Fibroblast of peridontal ligament (primary cell): Measurements from ENCODE around the gene SIGLEC5.
"Not testable (repeated sequence)": the region's sequence is repeated elsewhere in the genome, so short reads cannot be mapped to it uniquely, and the experiment has no call there.

Experiments
- DNase-seq: peaks from one replicate; pipeline ENCODE4 v3.0.0-alpha.2; 2010; ENCODE audit errors: extremely low read depth

Gene SIGLEC5, protein sequence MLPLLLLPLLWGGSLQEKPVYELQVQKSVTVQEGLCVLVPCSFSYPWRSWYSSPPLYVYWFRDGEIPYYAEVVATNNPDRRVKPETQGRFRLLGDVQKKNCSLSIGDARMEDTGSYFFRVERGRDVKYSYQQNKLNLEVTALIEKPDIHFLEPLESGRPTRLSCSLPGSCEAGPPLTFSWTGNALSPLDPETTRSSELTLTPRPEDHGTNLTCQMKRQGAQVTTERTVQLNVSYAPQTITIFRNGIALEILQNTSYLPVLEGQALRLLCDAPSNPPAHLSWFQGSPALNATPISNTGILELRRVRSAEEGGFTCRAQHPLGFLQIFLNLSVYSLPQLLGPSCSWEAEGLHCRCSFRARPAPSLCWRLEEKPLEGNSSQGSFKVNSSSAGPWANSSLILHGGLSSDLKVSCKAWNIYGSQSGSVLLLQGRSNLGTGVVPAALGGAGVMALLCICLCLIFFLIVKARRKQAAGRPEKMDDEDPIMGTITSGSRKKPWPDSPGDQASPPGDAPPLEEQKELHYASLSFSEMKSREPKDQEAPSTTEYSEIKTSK

GRCh38 chr19:51630315-51630714, at the start of gene SIGLEC5:
Gene SIGLEC5 (minus strand): TSS chr19:51630401. CDS start chr19:51630335, 66 bp downstream.
- DNase-seq: not testable (repeated sequence)

DNA sequence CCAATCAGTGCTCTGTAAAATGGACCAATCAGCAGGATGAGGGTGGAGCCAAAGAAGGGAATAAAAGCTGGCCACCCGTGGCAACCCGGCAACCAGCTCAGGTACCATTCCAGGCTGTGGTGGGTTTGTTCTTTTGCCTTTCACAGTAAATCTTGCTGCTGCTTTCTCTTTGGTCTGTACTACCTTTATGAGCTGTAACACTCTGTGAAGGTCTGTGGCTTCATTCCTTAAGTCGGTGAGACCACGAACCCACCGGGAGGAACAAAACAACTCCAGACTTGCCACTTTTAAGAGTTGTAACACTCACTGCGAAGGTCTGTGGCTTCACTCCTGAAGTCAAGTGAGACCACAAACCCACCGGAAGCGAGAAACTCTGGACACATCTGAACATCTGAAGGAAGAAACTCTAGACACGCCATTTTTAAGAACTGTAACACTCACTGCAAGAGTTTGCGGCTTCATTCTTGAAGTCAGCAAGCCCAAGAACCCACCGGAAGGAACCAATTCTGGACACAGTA, 46.4 kb upstream of the SIGLEC5 start:
- DNase-seq: no peak

- DNase-seq: peak; percentile 27
These were observed 45.8 kb upstream of the SIGLEC5 start for GRCh38 chr19:51675911-51676565.

- DNase-seq: no peak
These were observed 38.0 kb upstream of the SIGLEC5 start for GRCh38 chr19:51668216-51668615.

GRCh38 chr19:51664997-51665396, 34.8 kb upstream of the SIGLEC5 start:
- no peak for DNase-seq

DNA sequence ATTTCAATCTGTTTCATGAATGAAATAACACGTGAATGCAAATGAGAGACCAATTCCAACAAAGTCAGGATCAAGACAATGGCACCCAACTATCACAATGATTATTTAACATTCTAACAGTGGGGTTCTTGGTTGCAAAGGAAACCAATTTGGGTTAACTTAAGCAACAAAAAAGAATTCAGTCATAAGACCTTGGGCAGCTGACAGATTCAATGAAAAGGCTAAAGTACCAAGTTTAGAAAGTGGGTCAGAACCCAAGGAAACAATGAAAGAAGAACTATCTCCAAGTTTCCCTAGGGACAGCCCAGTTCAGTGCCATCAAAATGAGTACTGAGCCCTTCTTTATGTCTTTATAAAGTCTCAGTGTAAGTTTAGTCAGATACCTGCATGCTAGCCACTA, 33.9 kb upstream of the SIGLEC5 start:
- no peak for DNase-seq

GRCh38 chr19:51663650-51664049, 33.4 kb upstream of the SIGLEC5 start:
- no peak for DNase-seq

- peak; percentile 77 for DNase-seq
These were observed 30.9 kb upstream of the SIGLEC5 start for GRCh38 chr19:51660975-51661600.

DNA sequence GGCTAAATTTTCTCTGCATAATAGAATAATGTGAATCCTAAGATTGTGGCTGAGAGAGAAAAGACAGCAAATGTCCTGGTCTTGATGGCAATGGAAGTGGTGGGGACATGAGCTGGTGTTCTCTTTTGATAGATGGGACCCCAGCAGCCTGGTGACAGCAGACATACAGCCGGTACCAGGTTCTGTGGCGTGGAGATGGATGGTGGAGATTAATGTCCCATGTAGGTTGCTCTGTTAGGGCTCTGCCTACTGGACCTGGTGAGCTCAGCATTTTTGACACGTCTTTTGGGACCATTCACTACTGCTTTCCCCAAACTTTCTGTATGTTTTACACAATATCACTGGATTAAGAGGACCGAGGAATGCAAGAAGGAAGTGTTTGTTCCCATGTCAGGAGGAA, 24.6 kb upstream of the SIGLEC5 start:
- no peak for DNase-seq

- DNase-seq: no peak
These were observed 23.0 kb upstream of the SIGLEC5 start for GRCh38 chr19:51653162-51653561.

- DNase-seq: no peak
These were observed 22.1 kb upstream of the SIGLEC5 start for GRCh38 chr19:51652266-51652665.

DNA sequence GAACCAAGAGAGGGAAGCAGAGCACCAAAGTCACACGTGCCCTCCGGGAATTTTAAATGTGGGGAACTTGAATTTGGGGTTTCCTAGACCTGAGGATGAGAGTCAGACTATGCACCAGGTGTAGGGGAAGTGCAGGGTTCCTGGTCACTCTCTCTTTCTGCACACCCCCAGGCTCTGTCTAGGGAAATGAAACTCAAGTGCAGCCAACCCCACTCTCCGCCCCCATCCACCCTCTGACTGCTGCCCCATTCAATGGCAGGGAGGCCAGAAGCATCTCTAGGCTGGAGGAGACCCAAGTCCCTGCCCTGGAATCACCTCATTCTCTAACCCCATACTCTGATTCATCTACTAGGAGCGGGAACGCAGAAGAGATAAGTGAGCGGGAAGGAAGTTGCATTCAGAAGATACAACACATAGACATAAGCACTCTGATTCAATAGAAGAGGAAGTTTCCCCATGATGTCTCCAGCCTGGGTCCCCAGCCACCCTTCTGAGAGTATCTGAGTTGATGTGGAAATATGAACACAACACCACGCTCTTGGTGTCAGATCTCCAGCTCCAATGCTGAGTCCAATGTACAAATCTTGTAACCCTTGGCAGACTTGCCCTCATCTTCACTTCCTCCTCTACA, 21.1 kb upstream of the SIGLEC5 start:
- DNase-seq: no peak

GRCh38 chr19:51647318-51647717, 17.1 kb upstream of the SIGLEC5 start:
- DNase-seq: no peak

DNA sequence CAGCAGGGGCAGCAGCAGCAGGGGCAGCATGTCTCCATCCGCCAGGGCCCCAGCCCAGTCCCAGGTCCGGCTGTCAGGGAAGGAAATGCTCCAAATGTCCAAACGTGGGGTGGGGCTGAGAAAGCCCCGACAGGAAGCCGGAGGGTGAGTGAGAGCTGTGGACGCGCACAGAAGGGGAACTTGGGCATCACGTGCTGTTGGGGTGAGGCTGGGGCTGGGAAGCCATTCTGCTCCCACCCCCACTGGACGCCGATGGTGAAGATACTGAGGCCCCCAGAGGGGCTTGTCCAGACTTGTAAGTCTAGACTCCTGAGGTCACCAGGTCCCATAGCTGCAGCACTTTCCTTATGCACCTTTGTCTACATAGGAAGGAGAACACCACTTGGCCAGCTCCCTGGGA, 16.5 kb upstream of the SIGLEC5 start, which contains the start of gene SIGLEC14:
SIGLEC14 (minus strand) TSS at position 96 of the 400 bp plus-strand sequence; CDS start at position 30, 66 bp downstream.
- not testable (repeated sequence) for DNase-seq

GRCh38 chr19:51644636-51645271, 14.6 kb upstream of the SIGLEC5 start:
- DNase-seq: no peak

DNA sequence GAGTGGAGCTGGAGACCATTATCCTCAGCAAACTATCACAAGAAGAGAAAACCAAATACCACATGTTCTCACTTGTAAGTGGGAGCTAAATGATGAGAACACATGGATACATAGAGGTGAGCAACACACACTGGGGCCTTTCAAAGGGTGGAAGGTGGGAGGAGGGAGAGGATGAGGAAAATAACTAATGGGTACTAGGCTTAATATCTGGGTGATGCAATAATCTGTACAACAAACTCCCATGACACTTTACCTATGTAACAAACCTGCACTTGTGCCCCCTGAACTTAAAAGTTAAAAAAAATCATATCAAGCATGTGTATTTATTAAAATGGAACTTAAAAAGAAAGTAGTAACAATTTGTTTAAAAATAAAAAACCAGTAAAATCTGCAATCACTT, 11.4 kb upstream of the SIGLEC5 start:
- no peak for DNase-seq

DNA sequence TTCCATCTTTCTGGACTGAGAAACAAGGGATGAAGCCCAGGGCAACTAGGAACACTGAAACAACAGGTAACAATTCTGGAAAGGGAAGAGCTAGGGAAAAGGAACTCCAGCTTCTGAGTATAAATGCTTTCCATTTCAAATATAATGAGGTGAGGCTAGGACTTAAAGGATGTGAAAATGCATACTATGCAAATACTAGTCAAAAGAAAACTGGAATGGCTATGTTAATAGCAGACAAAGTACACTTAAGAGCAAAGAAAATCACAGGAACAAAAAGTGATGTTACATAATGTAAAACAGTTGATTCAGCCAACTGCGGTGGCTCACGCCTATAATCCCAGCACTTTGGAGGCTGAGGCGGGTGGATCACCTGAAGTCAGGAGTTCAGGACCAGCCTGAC, 10.2 kb upstream of the SIGLEC5 start:
- no peak for DNase-seq

GRCh38 chr19:51639916-51640315, 9.7 kb upstream of the SIGLEC5 start:
- no peak for DNase-seq

- peak; percentile 3 for DNase-seq
These were observed 7.3 kb upstream of the SIGLEC5 start for GRCh38 chr19:51637362-51637978.

- DNase-seq: no peak
These were observed 1.9 kb upstream of the SIGLEC5 start for GRCh38 chr19:51632126-51632525.
